HG02759 (cell line): ENCODE measurements around the gene AP2M1.
A peak's percentile ranks its signal among the peaks of the same experiment; 100 is the strongest.

Source experiments
- ATAC-seq: cut with Tn5 transposase; IDR thresholded peaks from one replicate; pipeline ENCODE4 v1.9.1; 2021; ENCODE audit warnings: mild to moderate bottlenecking, moderate library complexity; ENCODE audit not compliant: unreplicated experiment

The AP2M1 gene

GRCh38 chr3:184177767-184178306, 3.2 kb downstream of the AP2M1 start:
- ATAC-seq, result no peak

- no peak for ATAC-seq
These were observed 4.0 kb downstream of the AP2M1 start for GRCh38 chr3:184178521-184179138.

DNA sequence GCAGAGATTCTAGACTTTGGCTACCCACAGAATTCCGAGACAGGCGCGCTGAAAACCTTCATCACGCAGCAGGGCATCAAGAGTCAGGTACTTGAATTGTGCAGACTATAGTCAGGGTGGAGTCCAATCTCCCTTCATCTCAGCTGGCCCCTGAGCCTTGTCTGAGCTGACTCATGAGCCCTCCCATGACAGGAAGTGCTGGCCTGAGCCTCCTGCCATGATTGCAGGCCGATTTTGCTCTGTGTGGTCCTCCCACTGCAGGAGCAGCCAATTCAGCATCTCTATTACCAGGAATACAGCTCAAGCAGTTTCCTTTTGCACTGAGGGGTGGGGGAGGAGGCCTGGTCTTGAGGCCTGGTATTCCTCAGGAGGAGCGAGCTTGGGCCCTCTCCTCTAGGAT, 5.5 kb downstream of the AP2M1 start:
- ATAC-seq, result no peak

- no peak for ATAC-seq
These were observed 6.9 kb downstream of the AP2M1 start for GRCh38 chr3:184181596-184181995.

- no peak for ATAC-seq
These were observed 9.0 kb downstream of the AP2M1 start for GRCh38 chr3:184183679-184184078.

DNA sequence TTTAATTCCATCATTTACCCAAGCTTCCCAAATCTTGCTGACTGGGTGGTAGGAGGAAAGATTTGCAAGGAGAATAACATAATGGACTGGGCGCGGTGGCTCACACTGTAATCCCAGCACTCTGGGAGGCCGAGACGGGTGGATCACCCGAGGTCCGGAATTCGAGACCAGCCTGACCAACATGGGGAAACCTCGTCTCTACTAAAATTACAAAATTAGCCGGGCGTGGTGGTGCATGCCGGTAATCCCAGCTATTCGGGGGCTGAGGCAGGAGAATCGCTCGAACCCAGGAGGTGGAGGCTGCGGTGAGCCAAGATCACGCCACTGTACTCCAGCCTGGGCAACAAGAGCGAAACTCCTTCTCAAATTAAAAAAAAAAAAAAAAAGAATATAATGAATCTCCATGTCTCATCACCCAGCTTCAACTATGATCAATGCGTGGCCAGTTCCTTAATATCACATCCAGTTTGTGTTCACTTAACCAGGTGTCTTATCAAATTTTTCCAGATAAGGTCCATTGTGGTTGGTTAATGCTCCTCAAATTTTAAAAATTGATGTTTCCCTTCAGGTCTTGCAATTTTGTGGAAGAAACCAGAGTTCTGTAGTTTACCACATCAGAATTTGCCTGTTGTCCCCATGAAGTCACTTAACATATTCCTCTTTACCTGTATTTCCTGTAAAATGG, 10.0 kb downstream of the AP2M1 start:
- no peak for ATAC-seq

- peak; percentile 96 for ATAC-seq
These were observed 11.0 kb downstream of the AP2M1 start for GRCh38 chr3:184185461-184186183.

- peak; percentile 25 for ATAC-seq
These were observed 11.7 kb downstream of the AP2M1 start, which contains the start of gene ABCF3 for GRCh38 chr3:184186184-184186901. Gene ABCF3, plus strand, starts transcription at chr3:184186199. Its CDS starts 9 bp downstream, at chr3:184186208.

DNA sequence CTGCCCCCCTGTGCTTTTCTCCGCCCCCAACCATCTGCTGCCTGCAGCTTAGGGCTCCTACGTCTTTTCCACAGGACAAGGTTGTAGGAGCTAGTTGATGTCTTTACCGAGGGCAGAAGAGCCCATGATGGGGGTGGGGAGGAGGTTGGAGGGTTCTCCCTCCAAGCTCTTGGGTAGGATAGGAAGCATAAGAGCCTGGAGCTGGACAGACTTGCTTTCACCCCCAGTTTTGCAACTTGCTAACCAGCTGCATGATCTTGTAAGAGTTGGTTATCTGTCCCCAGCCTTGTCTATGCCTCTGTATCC, 12.2 kb downstream of the AP2M1 start:
- ATAC-seq, result no peak

GRCh38 chr3:184188080-184188479, 13.4 kb downstream of the AP2M1 start:
- no peak for ATAC-seq

DNA sequence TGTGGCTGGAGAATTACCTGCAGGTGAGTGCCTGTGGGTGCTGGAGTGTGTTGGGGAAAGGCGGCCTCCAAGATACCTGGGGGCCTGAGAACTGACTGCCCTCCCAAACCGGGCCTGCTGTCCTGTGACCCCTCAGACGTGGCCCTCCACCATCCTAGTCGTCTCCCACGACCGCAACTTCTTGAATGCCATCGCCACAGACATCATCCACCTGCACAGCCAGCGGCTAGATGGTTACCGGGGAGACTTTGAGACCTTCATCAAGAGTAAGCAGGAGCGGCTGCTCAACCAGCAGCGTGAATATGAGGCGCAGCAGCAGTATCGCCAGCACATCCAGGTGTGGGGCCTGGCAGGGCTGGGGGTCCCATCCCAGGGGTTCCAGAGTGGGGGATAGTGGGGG, 14.8 kb downstream of the AP2M1 start:
- ATAC-seq, result no peak

- no peak for ATAC-seq
These were observed 18.2 kb downstream of the AP2M1 start for GRCh38 chr3:184192889-184193288.

DNA sequence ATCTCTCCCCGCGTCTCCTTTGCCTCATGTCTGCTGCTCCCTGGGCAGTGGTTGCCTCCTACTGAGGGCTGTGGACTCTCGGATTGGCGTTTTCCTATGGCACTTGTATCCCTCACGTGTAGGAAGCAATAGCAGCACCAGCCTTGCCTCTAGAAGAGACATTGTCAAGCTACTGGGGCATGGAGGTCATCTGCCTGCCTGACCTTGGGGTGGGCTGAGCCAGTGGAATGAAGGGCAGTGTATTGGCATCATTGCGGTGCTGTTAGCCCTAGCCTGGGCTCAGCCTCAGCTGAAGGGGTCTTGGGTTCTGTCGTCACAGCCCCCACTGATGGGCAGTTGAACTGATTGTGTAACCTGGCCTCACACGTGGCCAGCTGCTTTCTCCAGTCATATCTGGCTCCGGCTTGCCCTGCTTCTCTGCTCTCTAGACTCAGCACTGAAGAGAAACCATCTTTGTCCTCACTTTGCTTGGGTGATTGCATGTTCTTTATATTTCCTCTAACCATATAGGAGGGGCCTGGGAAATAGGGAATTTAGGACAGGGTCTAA, 19.4 kb downstream of the AP2M1 start:
- ATAC-seq, result no peak

- no peak for ATAC-seq
These were observed 21.9 kb downstream of the AP2M1 start for GRCh38 chr3:184196536-184196935.

- no peak for ATAC-seq
These were observed 23.9 kb downstream of the AP2M1 start for GRCh38 chr3:184198509-184198908.

GRCh38 chr3:184200825-184201224, 26.2 kb downstream of the AP2M1 start:
- ATAC-seq, result no peak

- ATAC-seq, result no peak
These were observed 28.9 kb downstream of the AP2M1 start for GRCh38 chr3:184203526-184203925.

GRCh38 chr3:184209146-184209923, 34.7 kb downstream of the AP2M1 start:
- ATAC-seq, result no peak

DNA sequence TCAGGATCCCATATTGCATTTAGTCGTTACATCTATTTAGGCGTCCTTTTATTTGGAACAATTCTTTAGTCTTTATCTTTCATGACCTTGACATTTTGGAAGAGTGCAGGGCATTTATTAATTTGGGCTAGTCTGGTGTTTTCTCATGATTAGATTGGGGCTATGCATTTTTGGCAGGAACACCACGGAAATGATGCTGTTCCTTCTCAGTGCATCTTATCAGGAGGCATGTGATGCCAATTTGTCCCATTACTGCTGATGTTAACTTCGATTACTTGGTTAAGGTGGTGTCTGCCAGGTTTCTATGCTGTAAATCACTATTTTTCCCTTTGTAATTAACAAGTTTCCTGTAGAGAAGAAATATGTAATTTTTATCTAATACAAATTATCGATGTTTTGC, 36.6 kb downstream of the AP2M1 start:
- ATAC-seq, result no peak

DNA sequence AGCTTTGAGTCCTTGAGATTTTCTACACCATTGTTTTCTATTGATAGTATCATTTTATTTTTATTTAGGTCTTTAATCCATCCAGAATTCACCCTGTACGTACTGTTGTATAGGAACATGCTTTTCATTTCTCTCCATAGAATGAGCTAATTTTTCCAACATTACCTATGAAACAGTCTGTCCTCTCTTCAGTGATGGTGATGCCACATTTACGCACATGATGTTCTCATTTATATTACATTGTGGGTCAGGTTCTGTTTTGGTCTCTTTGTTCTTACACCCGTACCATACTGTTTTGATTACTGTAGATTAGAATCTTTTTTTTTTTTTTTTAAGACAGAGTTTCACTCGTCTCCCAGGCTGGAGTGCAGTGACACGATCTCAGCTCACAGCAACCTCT, 37.1 kb downstream of the AP2M1 start:
- no peak for ATAC-seq
